Activated CD8-positive, alpha-beta T cell treated with anti-CD3 and anti-CD28 coated beads, Interleukin-2, amount 10 ng/mL, durations not matched to agents 7 days and 5 days (primary cell): Measurements from ENCODE around the gene PTPN11. TPM values are rescaled to one million over a fixed set of nuclear protein-coding genes. Genes with fewer than 3 reads are reported as not detected.
"Not testable (repeated sequence)": the region's sequence is repeated elsewhere in the genome, so short reads cannot be mapped to it uniquely, and the experiment has no call there.

Source experiments
- ATAC-seq: fragments of 150-1000 bp; cut with Tn5 transposase; one replicate; pipeline ENCODE4 v1.10.0; 2021; ENCODE audit warnings: moderate library complexity
- CTCF ChIA-PET: fragments of 350-600 bp; sonication (Branson Sonifier 250); formaldehyde crosslinking; loops from one replicate; lab custom pipeline; 2021; ENCODE audit warnings: antibody characterized with exemption; lab: Charles Lee
- POLR2A ChIA-PET: fragments of 350-600 bp; sonication (Branson Sonifier 250); formaldehyde crosslinking; loops from one replicate; lab custom pipeline; 2021; ENCODE audit warnings: antibody characterized with exemption; lab: Charles Lee
- DNase-seq: peaks from one replicate; pipeline ENCODE4 v3.0.0-alpha.2; 2020
- H3K27ac Mint-ChIP-seq: one replicate; pipeline ENCODE4 v1.8.0; 2021; ENCODE audit warnings: mild to moderate bottlenecking, mixed read lengths
- H3K27me3 Mint-ChIP-seq: one replicate; pipeline ENCODE4 v1.8.0; 2021; ENCODE audit warnings: low read depth, mixed read lengths
- H3K36me3 Mint-ChIP-seq: one replicate; pipeline ENCODE4 v1.8.0; 2021; ENCODE audit warnings: low read depth, mixed read lengths
- H3K4me1 Mint-ChIP-seq: one replicate; pipeline ENCODE4 v1.8.0; 2021; ENCODE audit warnings: low read depth, mixed read lengths
- H3K4me3 Mint-ChIP-seq: one replicate; pipeline ENCODE4 v1.8.0; 2021; ENCODE audit warnings: mild to moderate bottlenecking, mixed read lengths
- H3K9me3 Mint-ChIP-seq: one replicate; pipeline ENCODE4 v1.8.0; 2022; ENCODE audit warnings: mixed read lengths; ENCODE audit not compliant: insufficient read depth
- total RNA-seq, 2 experiments: library from RNA; stranded (reverse); gene quantifications; one replicate each; pipeline ENCODE4 v1.2.3, GENCODE V29; 2021

The PTPN11 gene
- total RNA-seq, 2 experiments from 2014 or later = 106 to 112 TPM

DNA sequence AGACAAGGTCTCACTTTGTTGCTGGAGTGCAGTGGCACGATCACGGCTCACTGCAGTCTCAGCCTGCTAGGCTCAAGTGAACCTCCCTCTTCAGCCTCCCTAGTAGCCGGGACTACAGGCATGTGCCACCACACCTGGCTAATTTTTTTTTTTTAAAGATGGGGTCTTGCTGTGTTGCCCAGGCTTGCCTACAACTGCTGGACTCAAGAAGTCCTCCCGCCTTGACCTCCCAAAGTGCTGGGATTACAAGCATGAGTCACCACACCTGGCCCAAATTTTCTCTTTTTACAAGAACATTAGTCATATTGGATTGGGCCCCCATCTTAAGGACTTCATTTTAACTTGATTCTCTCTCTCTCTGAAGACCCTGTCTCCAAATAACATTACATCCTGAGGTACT lies 29.5 kb upstream of the PTPN11 start:
- DNase-seq (no peak), ATAC-seq (no peak)
- Mint-ChIP-seq H3K27me3 (peaks cover 5% of the 10 kb centered on the region), H3K4me3 (no peak overlapping the region), H3K4me1 (peaks cover 10% of the 10 kb centered on the region), H3K9me3 (no peaks in the 10 kb centered on the region), H3K36me3 (no peaks in the 10 kb centered on the region), H3K27ac (no peak overlapping the region)
- POLR2A ChIA-PET = interaction anchor here (0.7 kb wide), 1 partner anchor 264 kb away, joined by 3 read pairs; the partner anchor contains the start of gene TRAFD1
- CTCF ChIA-PET = interaction anchor here (0.8 to 3.9 kb wide), 2 partner anchors 191 to 192 kb away, joined by 4 to 109 read pairs; no protein-coding TSS in a partner anchor

DNA sequence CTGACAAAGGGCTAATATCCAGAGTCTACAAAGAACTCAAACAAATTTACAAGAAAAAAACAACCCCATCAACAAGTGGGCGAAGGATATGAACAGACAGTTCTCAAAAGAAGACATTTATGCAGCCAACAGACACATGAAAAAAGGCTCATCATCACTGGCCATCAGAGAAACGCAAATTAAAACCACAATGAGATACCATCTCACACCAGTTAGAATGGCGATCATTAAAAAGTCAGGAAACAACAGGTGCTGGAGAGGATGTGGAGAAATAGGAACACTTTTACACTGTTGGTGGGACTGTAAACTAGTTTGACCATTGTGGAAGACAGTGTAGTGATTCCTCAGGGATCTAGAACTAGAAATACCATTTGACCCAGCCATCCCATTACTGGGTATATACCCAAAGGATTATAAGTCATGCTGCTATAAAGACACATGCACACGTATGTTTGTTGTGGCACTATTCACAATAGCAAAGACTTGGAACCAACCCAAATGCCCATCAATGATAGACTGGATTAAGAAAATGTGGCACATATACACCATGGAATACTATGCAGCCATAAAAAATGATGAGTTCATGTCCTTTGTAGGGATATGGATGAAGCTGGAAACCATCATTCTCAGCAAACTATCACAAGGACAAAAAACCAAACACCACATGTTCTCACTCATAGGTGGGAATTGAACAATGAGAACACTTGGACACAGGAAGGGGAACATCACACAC lies 28.7 kb upstream of the PTPN11 start:
- H3K9me3 Mint-ChIP-seq, H3K4me1 Mint-ChIP-seq, H3K27ac Mint-ChIP-seq, POLR2A ChIA-PET, H3K27me3 Mint-ChIP-seq, H3K36me3 Mint-ChIP-seq, ATAC-seq, DNase-seq, H3K4me3 Mint-ChIP-seq: not testable (repeated sequence)
- CTCF ChIA-PET = interaction anchor here (0.8 kb wide), 1 partner anchor 192 kb away, joined by 4 read pairs; no protein-coding TSS in a partner anchor

DNA sequence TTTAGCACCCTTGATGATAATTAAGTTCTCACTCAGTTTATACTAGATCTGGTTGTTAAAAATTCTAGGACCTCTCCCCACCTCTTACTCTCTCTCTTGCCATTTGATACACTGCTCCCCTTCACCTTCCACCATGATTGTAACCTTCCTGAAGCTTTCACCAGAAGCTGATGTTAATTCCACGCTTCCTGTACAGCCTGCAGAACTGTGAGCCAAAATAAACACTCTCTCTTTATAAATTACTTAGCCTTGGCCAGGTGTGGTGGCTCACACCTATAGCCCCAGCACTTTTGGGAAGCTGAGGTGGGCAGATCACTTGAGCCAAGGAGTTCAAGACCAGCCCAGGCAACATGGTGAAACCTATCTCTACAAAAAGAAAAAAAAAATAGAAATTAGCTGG lies 25.4 kb upstream of the PTPN11 start:
- CTCF ChIA-PET = no interaction called here
- Mint-ChIP-seq H3K27me3 (peaks cover 9% of the 10 kb centered on the region), H3K9me3 (peaks cover 4% of the 10 kb centered on the region), H3K4me1 (no peaks in the 10 kb centered on the region), H3K27ac (no peak overlapping the region), H3K36me3 (no peaks in the 10 kb centered on the region), H3K4me3 (no peak overlapping the region)
- POLR2A ChIA-PET = no interaction called here
- DNase-seq (no peak), ATAC-seq (no peak)

DNA sequence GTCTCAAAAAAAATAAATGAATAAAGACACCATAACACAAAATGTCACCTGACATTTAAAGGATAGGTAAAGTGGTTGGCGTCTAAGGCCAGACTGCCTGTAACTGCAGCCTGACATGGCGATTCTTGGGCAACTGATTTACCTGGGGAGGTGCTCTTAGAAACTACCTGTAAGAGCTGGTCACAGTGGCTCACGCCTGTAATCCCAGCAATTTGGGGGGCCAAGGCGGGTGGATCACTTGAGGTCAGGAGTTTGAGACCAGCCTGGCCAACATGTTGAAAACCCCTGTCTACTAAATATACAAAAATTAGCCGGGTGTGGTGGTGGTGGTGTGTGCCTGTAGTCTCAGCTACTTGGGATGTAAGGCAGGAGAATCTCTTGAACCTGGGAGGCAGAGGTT lies 17.7 kb upstream of the PTPN11 start:
- H3K36me3 Mint-ChIP-seq = peaks cover 19% of the 10 kb centered on the region
- ATAC-seq = no peak
- H3K4me1 Mint-ChIP-seq = peaks cover 9% of the 10 kb centered on the region
- no peak overlapping the region for H3K27ac Mint-ChIP-seq
- no peak for DNase-seq
- no peaks in the 10 kb centered on the region for H3K9me3 Mint-ChIP-seq
- peaks cover 7% of the 10 kb centered on the region for H3K27me3 Mint-ChIP-seq
- CTCF ChIA-PET = no interaction called here
- POLR2A ChIA-PET = interaction anchor here (0.6 kb wide), 2 partner anchors 577 to 637 kb away, joined by 3 to 4 read pairs; no protein-coding TSS in a partner anchor
- no peak overlapping the region for H3K4me3 Mint-ChIP-seq

DNA sequence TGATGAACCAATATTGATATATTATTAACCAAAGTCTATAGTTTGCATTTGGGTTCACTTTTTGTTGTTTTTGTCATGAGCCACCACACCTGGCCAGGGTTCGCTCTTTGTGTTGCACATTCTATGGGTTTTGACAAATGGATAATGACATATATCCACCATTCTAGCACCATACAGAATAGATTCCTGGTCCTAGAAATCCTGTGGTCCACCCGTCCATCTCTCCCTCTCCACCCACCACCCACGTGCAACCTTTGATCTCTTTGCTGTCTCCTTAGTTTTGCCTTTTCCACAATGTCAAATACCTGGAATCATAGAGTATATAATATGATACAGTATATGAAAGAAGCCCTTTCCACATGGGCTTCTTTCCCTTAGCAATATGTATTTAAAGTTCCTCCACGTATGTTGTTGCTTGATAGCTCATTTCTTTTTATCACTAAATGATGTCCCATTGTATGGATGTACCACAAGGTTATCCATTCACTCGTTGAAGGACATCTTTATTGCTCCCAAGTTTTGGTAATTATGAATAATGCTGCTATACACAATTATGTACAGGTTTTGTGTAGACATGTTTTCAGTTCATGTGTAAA lies 16.7 kb upstream of the PTPN11 start:
- no peak overlapping the region for H3K27ac Mint-ChIP-seq
- ChIA-PET POLR2A (no interaction called here), CTCF (interaction anchor here (0.7 to 1.3 kb wide), 3 partner anchors 9 to 18 kb away, joined by 3 to 5 read pairs (median 4); no protein-coding TSS in a partner anchor)
- DNase-seq (no peak), ATAC-seq (no peak)
- H3K4me1 Mint-ChIP-seq = peaks cover 17% of the 10 kb centered on the region
- peaks cover 28% of the 10 kb centered on the region for H3K36me3 Mint-ChIP-seq
- no peaks in the 10 kb centered on the region for H3K9me3 Mint-ChIP-seq
- no peak overlapping the region for H3K4me3 Mint-ChIP-seq
- H3K27me3 Mint-ChIP-seq = no peaks in the 10 kb centered on the region

DNA sequence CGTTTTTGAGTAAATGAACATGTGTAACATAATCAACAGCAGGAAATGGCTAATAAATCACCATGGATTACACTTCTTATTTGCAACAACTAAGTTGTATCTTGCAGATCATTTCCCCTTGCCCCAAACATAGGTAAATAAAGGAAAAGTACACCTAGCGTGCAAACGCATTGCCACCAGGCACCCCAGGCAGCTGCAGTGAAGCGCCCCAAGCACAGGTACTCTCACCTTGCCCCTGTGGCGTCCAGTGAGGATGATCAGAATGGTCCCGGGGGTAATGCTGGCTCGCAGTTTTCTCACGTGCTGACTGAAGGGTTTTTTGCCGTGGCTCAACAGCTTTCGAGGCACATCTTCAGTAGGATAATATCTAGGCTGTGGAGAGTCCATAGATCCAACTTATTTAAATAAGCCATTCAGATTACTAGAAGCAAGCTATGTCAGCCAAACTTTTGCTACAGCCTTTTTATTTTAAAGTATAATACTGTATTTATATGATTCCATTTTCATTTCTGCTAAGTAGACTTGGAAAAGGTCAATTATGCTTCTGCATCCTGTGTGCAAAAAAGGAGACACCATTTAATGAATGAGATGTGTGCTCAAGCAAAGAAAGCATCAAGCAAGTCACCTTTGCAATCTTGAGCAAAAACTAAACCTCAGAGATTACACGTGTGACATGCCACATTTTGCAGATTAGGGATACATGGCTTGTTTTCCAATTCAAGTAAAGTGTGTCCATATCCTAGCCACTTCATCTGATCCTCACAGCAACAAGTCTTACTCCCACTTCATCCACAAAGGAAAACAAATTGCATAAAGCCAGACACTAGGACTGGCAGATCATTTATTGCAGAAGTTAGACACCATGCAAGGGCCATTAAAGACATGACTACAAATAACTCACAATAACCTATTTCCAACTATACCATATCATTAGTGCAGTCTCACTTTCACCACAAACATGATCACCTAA lies 11.9 kb upstream of the PTPN11 start:
- Mint-ChIP-seq H3K27me3 (no peaks in the 10 kb centered on the region), H3K4me1 (peaks cover 42% of the 10 kb centered on the region), H3K9me3 (no peaks in the 10 kb centered on the region), H3K27ac (peak overlapping the region; percentile 46), H3K4me3 (peak overlapping the region; percentile 99), H3K36me3 (peaks cover 53% of the 10 kb centered on the region)
- DNase-seq (no peak), ATAC-seq (no peak)
- CTCF ChIA-PET = interaction anchor here (3.2 kb wide), 1 partner anchor 20 kb away, joined by 12 read pairs; no protein-coding TSS in a partner anchor
- POLR2A ChIA-PET = no interaction called here

DNA sequence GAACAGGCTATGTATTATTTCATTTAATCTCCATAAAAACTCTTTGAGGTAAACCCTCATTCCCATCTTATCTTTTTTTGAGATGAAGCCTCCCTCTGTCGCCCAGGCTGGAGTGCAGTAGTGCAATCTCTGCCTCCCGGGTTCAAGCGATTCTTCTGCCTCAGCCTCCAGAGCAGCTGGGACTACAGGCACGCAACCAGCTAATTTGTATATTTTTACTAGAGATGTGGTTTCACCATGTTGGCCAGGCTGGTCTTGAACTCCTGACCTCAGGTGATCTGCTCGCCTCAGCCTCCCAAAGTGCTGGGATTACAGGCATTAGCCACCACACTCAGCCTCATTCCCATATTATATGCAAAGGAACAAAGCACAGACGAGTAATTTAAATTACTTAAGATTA lies 11.1 kb upstream of the PTPN11 start:
- ATAC-seq, CTCF ChIA-PET, POLR2A ChIA-PET, DNase-seq, H3K27me3 Mint-ChIP-seq, H3K9me3 Mint-ChIP-seq: not testable (repeated sequence)
- Mint-ChIP-seq H3K36me3 (peaks cover 53% of the 10 kb centered on the region), H3K27ac (peak overlapping the region; percentile 100), H3K4me3 (peak overlapping the region; percentile 99), H3K4me1 (peaks cover 42% of the 10 kb centered on the region)

DNA sequence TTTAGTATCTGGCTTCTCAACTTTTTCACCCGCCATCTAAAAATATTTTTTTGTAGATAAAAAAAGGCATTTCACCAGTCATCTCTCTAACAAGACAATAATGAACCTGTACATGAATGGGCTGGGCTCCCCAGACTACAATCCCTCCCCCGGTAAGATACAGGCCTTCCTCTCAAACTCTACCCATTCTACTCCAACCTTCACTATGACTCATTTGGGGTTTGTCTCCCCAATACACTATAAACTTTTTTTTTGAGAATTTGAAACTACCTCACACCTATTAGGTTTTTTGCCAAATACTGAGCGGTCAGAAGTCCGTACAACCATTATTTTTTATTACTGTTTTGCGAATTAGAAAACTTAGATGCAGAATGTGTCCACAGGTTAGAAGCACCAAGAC lies 10.1 kb upstream of the PTPN11 start:
- Mint-ChIP-seq H3K27me3 (no peaks in the 10 kb centered on the region), H3K27ac (peak overlapping the region; percentile 100), H3K9me3 (no peaks in the 10 kb centered on the region), H3K4me3 (peak overlapping the region; percentile 99), H3K36me3 (peaks cover 52% of the 10 kb centered on the region), H3K4me1 (peaks cover 42% of the 10 kb centered on the region)
- DNase-seq (no peak), ATAC-seq (peak; percentile 46)
- CTCF ChIA-PET = no interaction called here
- POLR2A ChIA-PET = no interaction called here

DNA sequence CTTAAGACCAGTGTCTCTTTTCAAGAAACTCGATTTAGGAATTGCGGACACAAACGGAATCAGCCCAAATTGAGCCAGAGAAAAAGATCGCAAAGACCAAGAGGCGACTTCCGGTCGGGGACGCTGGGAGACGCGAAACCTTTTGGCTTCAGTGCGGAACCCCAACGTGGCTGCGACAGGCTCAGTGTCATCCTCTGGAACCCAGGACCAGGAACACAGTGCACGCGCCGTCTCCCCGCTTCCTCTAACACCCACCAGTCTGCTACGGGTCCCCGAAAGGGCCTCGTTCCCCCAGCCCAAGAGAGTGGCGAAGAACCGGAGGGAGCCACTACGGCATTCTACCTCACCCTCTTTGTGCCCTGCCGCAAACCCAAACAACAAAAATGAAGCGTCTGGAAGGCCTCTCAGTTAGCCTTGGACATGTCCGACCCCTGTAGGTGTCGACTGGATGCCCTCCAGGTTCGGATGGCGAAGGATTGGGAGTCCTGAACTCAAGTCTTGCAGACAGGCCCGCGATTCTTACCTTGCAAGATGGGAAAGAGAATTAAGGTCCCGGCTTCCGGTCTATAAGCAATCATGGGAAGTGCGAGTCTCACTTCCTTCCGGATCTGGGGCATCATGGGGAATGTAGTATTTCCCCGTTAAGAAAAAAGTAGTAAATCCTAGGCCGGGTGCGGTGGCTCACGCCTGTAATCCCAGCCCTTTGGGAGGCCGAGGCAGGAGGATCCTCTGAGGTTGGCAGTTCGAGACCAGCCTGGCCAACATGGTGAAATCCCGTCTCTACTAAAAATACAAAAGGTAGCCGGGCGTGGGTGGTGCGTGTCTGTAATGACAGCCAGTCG lies 9.5 kb upstream of the PTPN11 start, which contains the start of gene RPL6:
Gene RPL6 (minus strand): TSS at position 542 of the 842 bp plus-strand sequence. CDS start 949 bp downstream, outside the sequence.
- POLR2A ChIA-PET = interaction anchor here (1.3 kb wide), 1 partner anchor 9 kb away, joined by 5 read pairs; no protein-coding TSS in a partner anchor
- no peaks in the 10 kb centered on the region for H3K27me3 Mint-ChIP-seq
- H3K9me3 Mint-ChIP-seq = no peaks in the 10 kb centered on the region
- peak; percentile 88 for DNase-seq
- peak within 1 kb of the TSS; percentile 100 for H3K27ac Mint-ChIP-seq
- CTCF ChIA-PET = no interaction called here
- peaks cover 50% of the 10 kb centered on the region for H3K36me3 Mint-ChIP-seq
- H3K4me3 Mint-ChIP-seq = peak within 1 kb of the TSS; percentile 99
- ATAC-seq = peak; percentile 85
- peaks cover 42% of the 10 kb centered on the region for H3K4me1 Mint-ChIP-seq

DNA sequence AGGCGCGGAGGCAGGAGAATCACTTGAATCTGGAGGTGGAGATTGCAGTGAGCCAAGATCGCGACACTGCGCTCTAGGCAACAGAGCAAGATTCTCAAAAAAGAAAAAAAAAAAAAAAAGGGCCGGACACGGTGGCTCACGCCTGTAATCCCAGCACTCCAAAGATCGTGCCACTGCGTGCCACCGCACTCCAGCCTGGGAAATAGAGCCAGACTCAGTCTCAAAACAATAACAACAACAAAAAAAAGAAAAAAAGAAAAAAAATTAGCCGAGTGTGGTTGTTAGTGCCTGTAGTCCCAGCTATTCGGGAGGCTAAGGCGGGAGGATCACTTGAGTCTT lies 8.9 kb upstream of the PTPN11 start:
- no peak for DNase-seq
- H3K27me3 Mint-ChIP-seq = peaks cover under 1% of the 10 kb centered on the region
- peak overlapping the region; percentile 100 for H3K27ac Mint-ChIP-seq
- no peak for ATAC-seq
- H3K9me3 Mint-ChIP-seq = no peaks in the 10 kb centered on the region
- peaks cover 44% of the 10 kb centered on the region for H3K36me3 Mint-ChIP-seq
- H3K4me3 Mint-ChIP-seq = peak overlapping the region; percentile 99
- peaks cover 39% of the 10 kb centered on the region for H3K4me1 Mint-ChIP-seq
- ChIA-PET CTCF (no interaction called here), POLR2A (interaction anchor here (1.3 kb wide), 1 partner anchor 8 kb away, joined by 5 read pairs; no protein-coding TSS in a partner anchor)
